Posterior cingulate gyrus (tissue), 11 donors: ENCODE results near the gene UBD.
A peak's percentile ranks its signal among the peaks of the same experiment; 100 is the strongest.

Experiments used
- DNase-seq, 10 donors: peaks; one replicate each; pipeline versions ENCODE4 v3.0.0 to v3.0.0-alpha.2; 2020 to 2021; ENCODE audit warnings: mixed read lengths in 3 of 10
- intact Hi-C: fragments of 100-400 bp; cut with DNase I; formaldehyde crosslinking; loops from one replicate; pipeline ENCODE4 v1.15.1; 2023

The UBD gene

GRCh38 chr6:29524444-29525310 is 34.9 kb downstream of the UBD start:
- intact Hi-C loops: no loop called here
- no peak for DNase-seq

- intact Hi-C loops: no loop called here
- DNase-seq: no peak
Observed at GRCh38 chr6:29524044-29524443, 35.5 kb downstream of the UBD start.

DNA sequence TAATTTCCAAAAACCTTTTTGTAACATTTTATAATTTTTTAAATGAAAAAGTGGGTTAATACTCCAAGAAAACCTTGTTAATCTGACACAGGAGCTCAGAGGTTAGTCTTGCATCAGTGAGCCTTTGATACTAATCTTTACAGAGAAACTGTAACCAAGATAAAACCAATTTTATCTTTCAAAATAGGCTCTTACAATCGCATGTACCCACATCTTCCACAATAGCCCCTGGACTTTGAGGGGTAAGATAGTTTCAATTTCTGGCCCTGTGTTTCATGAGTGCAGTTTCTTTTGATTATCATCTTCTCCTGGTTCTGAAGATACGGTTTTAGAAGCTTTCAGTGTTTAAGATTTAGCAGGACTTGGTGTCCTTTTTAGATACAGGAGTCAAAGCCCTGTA is 37.3 kb downstream of the UBD start:
- intact Hi-C loops: no loop called here
- DNase-seq: no peak

DNA sequence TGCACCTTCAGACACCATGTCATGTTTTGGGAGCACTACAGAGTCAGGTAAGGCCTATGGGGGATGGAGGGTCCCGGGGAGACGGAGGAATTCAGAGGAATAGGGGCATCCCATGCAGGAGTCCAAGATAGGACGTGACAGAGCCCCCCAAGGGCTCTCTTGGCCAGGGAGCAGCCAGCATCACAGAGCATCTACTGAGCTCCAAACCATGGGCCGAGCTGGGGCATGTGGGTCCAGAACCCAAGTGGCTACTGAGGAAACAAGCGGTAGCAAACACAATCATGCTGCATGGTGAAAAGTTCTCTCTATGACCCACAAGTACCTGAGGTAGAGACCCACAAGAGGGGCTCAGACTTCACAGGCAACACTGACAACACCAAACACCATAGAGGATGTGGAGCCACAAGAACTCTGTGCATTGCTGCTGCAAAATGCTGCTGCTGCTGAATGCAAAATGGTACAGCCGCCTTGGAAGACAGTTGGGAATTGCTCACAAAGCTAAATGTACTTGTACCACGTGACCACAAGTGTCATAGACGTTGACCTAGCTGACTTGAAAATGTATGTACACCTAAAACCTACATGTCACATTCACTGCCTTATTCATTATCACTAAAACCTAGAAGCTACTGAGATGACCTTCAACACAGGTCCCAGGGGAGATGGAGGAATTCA is 38.4 kb downstream of the UBD start:
- intact Hi-C loops: no loop called here
- DNase-seq: no peak

- DNase-seq: peak in 1 of 10 donors; percentile 49
- intact Hi-C loops: no loop called here
Observed at GRCh38 chr6:29520232-29520631, 39.3 kb downstream of the UBD start.

GRCh38 chr6:29519291-29520010 is 40.1 kb downstream of the UBD start:
- DNase-seq: no peak
- intact Hi-C loops: no loop called here

- no peak for DNase-seq
- intact Hi-C loops: no loop called here
Observed at GRCh38 chr6:29517728-29518440, 41.6 kb downstream of the UBD start.

GRCh38 chr6:29517245-29517644 is 42.3 kb downstream of the UBD start:
- intact Hi-C loops: no loop called here
- no peak for DNase-seq

- no peak for DNase-seq
- intact Hi-C loops: no loop called here
Observed at GRCh38 chr6:29516108-29516507, 43.4 kb downstream of the UBD start.

DNA sequence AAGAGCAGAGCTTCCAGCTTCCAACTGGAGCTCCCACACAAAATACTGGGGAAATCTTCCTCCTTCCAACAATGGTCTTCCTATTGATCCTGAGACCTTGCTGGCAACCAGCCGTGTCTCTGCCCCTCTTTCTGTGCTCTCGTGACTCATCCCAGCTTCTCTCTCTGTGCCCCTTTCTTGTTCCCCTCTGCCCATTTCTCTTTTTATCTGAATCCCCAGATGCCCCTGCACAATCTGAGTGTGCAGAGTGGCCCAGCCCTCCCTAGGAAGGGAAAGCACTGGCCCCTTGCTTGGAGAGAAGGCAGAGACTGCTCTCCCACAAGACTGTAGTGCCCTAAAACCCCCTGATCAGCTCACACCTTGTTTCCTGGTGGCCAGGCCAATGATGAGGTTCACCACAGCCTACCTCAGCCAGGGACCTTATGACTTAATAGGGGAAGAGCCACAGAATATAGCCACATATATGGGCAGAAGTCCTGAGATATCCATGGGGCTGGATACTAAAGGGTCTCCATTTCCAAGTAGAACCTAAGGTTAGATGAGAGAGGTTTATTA is 48.7 kb downstream of the UBD start:
- DNase-seq: no peak

GRCh38 chr6:29510202-29510601 is 49.3 kb downstream of the UBD start:
- intact Hi-C loops: no loop called here
- DNase-seq: no peak

More for the DNA sequence above, 48.7 kb downstream of the UBD start:
- intact Hi-C loops: no loop called here

DNA sequence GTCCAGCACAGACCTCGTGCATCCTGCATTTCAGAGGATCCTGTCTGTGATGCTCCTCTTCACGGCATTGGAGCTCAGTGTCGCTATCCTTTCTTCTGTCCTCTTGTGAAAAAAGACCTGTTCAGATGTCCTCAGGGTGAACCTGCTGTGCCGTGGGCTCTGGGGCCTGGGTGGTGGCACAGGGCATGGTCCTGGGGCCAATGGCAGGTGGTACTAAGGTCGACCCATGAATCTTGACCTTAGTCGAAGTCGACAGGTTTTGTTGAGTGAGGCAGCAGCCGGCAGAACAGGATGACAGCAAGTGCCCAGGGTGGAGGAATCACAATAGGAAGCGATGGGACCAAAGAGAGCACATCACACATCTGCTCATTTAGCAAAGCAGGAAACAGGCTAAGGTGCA is 49.8 kb downstream of the UBD start:
- no peak for DNase-seq
- intact Hi-C loops: no loop called here

DNA sequence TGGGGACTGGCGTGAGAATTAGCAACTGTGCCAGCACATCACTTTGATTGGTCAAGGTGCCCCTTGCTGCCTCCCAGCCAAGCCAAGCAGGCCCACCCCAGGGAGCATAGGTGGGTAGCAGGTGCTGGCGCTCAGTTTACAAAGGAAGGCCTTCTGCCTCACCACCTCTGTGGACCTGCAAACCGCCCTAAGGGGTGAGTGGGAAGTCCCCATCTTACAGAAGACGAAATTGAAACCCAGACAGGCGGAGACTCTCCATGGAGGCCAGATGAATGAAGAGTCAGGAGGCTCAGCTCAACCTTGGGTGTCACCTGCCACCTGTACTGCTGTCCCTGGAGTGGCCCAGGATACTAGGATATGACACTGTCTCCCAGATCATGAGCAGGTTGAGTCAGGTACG is 50.3 kb downstream of the UBD start:
- intact Hi-C loops: no loop called here
- no peak for DNase-seq

DNA sequence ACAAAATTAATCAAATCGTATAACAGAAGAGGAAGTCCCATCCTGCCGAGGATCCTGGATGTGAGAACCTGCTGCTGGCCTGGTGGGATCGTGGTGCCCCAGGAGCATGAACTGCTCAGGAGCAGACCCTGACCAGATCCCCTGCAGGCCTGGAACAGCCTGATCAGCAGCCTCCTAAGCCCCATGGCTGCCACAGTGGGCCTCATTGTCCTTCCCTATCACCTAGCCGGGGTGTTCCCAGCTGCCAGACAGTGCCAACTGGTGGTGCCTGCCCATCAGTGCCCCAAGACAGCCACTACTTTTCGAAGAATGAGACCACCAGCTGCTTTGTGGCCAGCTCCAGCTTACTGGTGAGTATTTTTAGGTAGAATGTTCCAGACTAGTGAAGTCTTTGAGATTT is 52.2 kb downstream of the UBD start:
- DNase-seq: no peak
- intact Hi-C loops: no loop called here

DNA sequence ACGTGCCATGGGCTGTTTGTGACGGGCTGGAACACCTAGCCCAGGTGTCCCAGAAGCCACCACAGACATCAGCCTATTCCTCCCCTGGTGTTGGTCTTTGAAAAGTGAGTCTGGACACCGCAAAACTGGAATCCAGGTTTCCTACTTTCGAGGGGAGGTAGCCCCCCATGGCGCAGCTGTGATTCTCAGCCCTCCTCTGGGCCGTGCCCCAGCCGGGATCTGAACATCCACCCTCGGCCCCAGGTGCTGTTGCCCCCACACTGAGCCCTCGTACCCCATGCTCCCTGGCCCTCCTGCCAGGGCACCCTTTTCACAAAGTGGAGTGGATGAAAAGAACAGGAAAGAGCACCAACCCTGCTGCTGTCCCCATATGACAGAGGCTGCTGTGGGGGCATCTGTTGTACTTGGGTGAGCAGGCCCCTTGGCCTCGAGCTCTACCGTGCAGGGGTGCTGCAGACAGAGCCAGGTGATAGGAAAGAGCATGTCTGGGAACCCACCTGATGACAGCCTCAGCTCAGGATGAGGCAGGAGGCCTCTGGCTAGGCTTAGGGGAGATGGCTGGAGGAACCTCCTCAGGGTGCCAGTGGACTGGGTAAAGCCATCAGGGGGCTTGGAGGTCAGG is 53.0 kb downstream of the UBD start:
- intact Hi-C loops: no loop called here
- no peak for DNase-seq

DNA sequence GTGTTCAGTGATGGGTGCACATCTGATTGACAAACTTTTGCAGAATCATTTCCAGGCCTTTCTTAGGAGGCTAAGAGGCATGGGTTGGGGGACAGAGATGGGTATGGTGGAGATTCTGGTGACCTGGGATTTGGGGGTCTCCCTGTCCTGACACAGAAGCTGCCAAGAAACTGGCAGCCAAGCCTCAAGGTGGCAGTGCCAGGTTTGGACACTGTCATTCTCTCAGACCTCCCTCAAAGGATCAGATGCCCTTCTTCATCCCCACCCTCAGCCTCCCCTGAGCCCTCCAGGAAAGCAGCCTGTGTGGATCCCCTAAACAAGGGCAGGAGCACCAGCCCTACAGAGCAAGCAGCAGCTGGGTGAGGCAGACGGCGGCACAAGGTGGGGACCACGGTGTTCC is 53.7 kb downstream of the UBD start:
- DNase-seq: no peak
- intact Hi-C loops: no loop called here
